Mesenchymal stem cell (in vitro differentiated cells and primary cell): Measurements from ENCODE around the gene LILRB1.

Experiments
- DNase-seq: peaks from one replicate; pipeline ENCODE4 v3.0.0-alpha.2; 2013
- H2AFZ ChIP-seq: one replicate; pipeline ENCODE4 v1.6.1; 2013; ENCODE audit warnings: low read depth, mild to moderate bottlenecking, control low read depth, inconsistent platforms, low read length, moderate library complexity
- H2AK5ac ChIP-seq: 2 replicates; pipeline ENCODE4 v1.6.1; 2013; ENCODE audit warnings: low read length, moderate library complexity, mild to moderate bottlenecking, inconsistent platforms; ENCODE audit not compliant: severe bottlenecking
- H2BK120ac ChIP-seq: one replicate; pipeline ENCODE4 v1.6.1; 2013; ENCODE audit warnings: low read depth, mild to moderate bottlenecking, inconsistent platforms, low read length, moderate library complexity
- H2BK12ac ChIP-seq, 2 experiments: one replicate each; pipeline ENCODE4 v1.6.1; 2013; ENCODE audit warnings: inconsistent platforms in 2 of 2, low read length in 2 of 2, mild to moderate bottlenecking in 2 of 2, moderate library complexity in 2 of 2, control low read depth in 1 of 2
- H2BK15ac ChIP-seq: one replicate; pipeline ENCODE4 v1.6.1; 2013; ENCODE audit warnings: mild to moderate bottlenecking, low read depth, inconsistent platforms; ENCODE audit not compliant: poor library complexity, severe bottlenecking
- H2BK5ac ChIP-seq: 2 replicates; pipeline ENCODE4 v1.6.1; 2013; ENCODE audit warnings: low read depth, mild to moderate bottlenecking, low read length, control low read depth, inconsistent platforms; ENCODE audit not compliant: poor library complexity, severe bottlenecking
- H3K14ac ChIP-seq, 2 experiments: one replicate each; pipeline ENCODE4 v1.6.1; 2013; ENCODE audit warnings: inconsistent platforms in 2 of 2, low read length in 2 of 2, control low read depth in 1 of 2, mild to moderate bottlenecking in 1 of 2, moderate library complexity in 1 of 2
- H3K18ac ChIP-seq, 2 experiments: one replicate each; pipeline ENCODE4 v1.6.1; 2013; ENCODE audit warnings: inconsistent platforms in 2 of 2, low read length in 2 of 2, control low read depth in 1 of 2, low read depth in 1 of 2, mild to moderate bottlenecking in 1 of 2
- H3K23ac ChIP-seq, 2 experiments: one replicate each; pipeline ENCODE4 v1.6.1; 2013; ENCODE audit warnings: inconsistent platforms in 2 of 2, low read length in 2 of 2, mild to moderate bottlenecking in 2 of 2, moderate library complexity in 2 of 2, control low read depth in 1 of 2
- H3K27ac ChIP-seq: 2 replicates; pipeline ENCODE4 v1.5.1; 2013; ENCODE audit warnings: mild to moderate bottlenecking, moderate library complexity, low read length, control low read depth, inconsistent platforms; ENCODE audit not compliant: poor library complexity, severe bottlenecking
- H3K27me3 ChIP-seq, 2 experiments: 2 replicates each; pipeline versions ENCODE4 v1.6.1 to v1.7.0; 2013; ENCODE audit warnings: low read length in 2 of 2, mild to moderate bottlenecking in 2 of 2, moderate library complexity in 2 of 2, control low read depth in 1 of 2, inconsistent platforms in 1 of 2; ENCODE audit not compliant: control insufficient read depth in 1 of 2, insufficient read depth in 1 of 2
- H3K36me3 ChIP-seq, 2 experiments: 2 replicates each; pipeline versions ENCODE4 v1.6.1 to v1.7.0; 2013; ENCODE audit warnings: low read length in 2 of 2, control low read depth in 1 of 2, inconsistent platforms in 1 of 2, low read depth in 1 of 2, mild to moderate bottlenecking in 1 of 2; ENCODE audit not compliant: insufficient read depth in 2 of 2, control insufficient read depth in 1 of 2
- H3K4ac ChIP-seq, 2 experiments: one replicate each; pipeline ENCODE4 v1.6.1; 2013; ENCODE audit warnings: inconsistent platforms in 2 of 2, low read length in 2 of 2, mild to moderate bottlenecking in 2 of 2, moderate library complexity in 2 of 2, control low read depth in 1 of 2, low read depth in 1 of 2
- H3K4me1 ChIP-seq: 2 replicates; pipeline ENCODE4 v1.6.1; 2013; ENCODE audit warnings: low read depth, low read length, control low read depth; ENCODE audit not compliant: control insufficient read depth, insufficient read depth
- H3K4me2 ChIP-seq: 2 replicates; pipeline ENCODE4 v1.6.1; 2013; ENCODE audit warnings: low read length, mild to moderate bottlenecking, inconsistent platforms; ENCODE audit not compliant: poor library complexity, severe bottlenecking
- H3K4me3 ChIP-seq, 2 experiments: 2 replicates each; pipeline versions ENCODE4 v1.5.1 to v1.7.0; 2013; ENCODE audit warnings: low read length in 2 of 2, mild to moderate bottlenecking in 2 of 2, control low read depth in 1 of 2, low read depth in 1 of 2; ENCODE audit not compliant: insufficient read depth in 1 of 2
- H3K79me1 ChIP-seq: replicated peaks from 2 replicates; pipeline ENCODE4 v1.6.1; 2013; ENCODE audit warnings: mild to moderate bottlenecking, control low read depth, low read length, inconsistent platforms; ENCODE audit not compliant: poor library complexity, severe bottlenecking
- H3K9ac ChIP-seq: 2 replicates; pipeline ENCODE4 v1.7.0; 2013; ENCODE audit warnings: mild to moderate bottlenecking, low read length, moderate library complexity
- H3K9me3 ChIP-seq: 2 replicates; pipeline ENCODE4 v1.7.0; 2013; ENCODE audit warnings: mild to moderate bottlenecking, low read length; ENCODE audit not compliant: control insufficient read depth
- H4K8ac ChIP-seq: one replicate; pipeline ENCODE4 v1.6.1; 2013; ENCODE audit warnings: inconsistent platforms, mild to moderate bottlenecking, low read length, moderate library complexity
- H4K91ac ChIP-seq: one replicate; pipeline ENCODE4 v1.6.1; 2013; ENCODE audit warnings: mild to moderate bottlenecking, low read length, inconsistent platforms
- WGBS: methylation state at CpG from one replicate; pipeline ENCODE4 v1.1.7; 2013; ENCODE audit warnings: mixed read lengths; 5-methylcytosine and 5-hydroxymethylcytosine counted together

Gene LILRB1

GRCh38 chr19:54653181-54653809 is 23.0 kb downstream of the LILRB1 start:
- Histone ChIP-seq H3K79me1 (no peaks in the 10 kb centered on the region), H3K18ac (no peak overlapping the region), H3K27ac (no peak overlapping the region), H3K36me3 (no peaks in the 10 kb centered on the region), H4K91ac (no peak overlapping the region), H3K4ac (no peak overlapping the region), H3K23ac (no peak overlapping the region), H3K9ac (no peak overlapping the region), H3K14ac (no peak overlapping the region), H2BK12ac (no peak overlapping the region), H2AK5ac (no peak overlapping the region), H3K4me3 (no peak overlapping the region), H3K27me3 (peaks cover 0 to 8% of the 10 kb centered on the region in 2 experiments), H2AFZ (no peak overlapping the region), H2BK15ac (no peak overlapping the region), H2BK5ac (no peak overlapping the region), H4K8ac (no peak overlapping the region), H2BK120ac (no peak overlapping the region), H3K4me1 (no peaks in the 10 kb centered on the region), H3K4me2 (no peak overlapping the region), H3K9me3 (no peaks in the 10 kb centered on the region)
- WGBS = 40% methylated on average over 3 of the region's 6 CpGs
- DNase-seq = peak; percentile 5

DNA sequence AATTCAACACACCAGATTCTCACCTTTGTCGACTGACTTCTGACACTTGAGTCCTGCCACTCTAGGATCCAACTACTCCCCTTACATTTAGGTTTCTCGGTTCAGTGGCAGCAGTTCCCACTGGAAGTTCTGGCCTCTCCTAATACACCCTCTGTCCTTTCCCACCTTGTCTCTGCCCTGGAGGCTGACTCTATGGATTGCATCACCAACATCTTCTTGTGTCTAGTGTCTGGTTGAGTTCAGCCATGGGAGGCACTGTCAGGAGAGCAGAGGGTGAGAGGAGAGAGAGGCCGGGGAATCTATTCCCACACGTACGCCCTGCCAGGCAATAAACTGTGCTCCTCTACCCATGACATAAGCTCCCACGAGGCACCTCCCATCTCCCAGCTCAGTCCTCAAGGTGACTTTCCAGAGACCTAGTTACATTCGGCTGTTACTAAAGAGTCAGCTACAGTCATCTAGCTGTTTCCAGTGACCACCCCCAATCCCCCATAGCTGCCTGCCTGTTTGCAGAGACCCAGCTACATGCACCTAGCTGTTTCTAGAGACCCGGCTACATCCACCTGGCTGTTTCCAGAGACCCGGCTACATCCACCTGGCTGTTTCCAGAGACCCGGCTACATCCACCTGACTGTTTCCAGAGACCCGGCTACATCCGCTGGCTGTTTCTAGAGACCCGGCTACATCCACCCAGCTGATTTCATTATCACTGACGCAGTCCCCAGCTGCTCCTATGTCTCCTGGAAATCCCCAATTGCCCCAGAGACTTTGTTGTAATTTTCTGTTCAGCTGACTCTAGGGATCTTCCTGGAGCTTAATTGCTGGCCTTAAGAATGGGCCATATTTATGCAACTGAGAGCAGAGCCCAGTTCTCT is 24.4 kb downstream of the LILRB1 start:
- no peak overlapping the region for H2AK5ac ChIP-seq
- no peak overlapping the region for H2BK5ac ChIP-seq
- no peak overlapping the region for H3K4ac ChIP-seq
- H3K79me1 ChIP-seq = no peaks in the 10 kb centered on the region
- no peak overlapping the region for H2AFZ ChIP-seq
- H2BK120ac ChIP-seq = no peak overlapping the region
- no peaks in the 10 kb centered on the region for H3K4me1 ChIP-seq
- no peak overlapping the region for H4K8ac ChIP-seq
- no peak overlapping the region for H3K4me3 ChIP-seq
- no peak overlapping the region for H4K91ac ChIP-seq
- no peak overlapping the region for H3K18ac ChIP-seq
- no peak overlapping the region for H3K4me2 ChIP-seq
- no peak for DNase-seq
- no peaks in the 10 kb centered on the region for H3K36me3 ChIP-seq
- H3K27me3 ChIP-seq = peaks cover 0 to 8% of the 10 kb centered on the region in 2 experiments
- H2BK15ac ChIP-seq = no peak overlapping the region
- WGBS = 76% methylated on average over 14 of the region's 14 CpGs
- no peak overlapping the region for H2BK12ac ChIP-seq
- H3K27ac ChIP-seq = no peak overlapping the region
- H3K14ac ChIP-seq = no peak overlapping the region
- H3K23ac ChIP-seq = no peak overlapping the region
- H3K9me3 ChIP-seq = no peaks in the 10 kb centered on the region
- H3K9ac ChIP-seq = no peak overlapping the region

- no peak overlapping the region for H2BK12ac ChIP-seq
- no peak overlapping the region for H3K18ac ChIP-seq
- H2AFZ ChIP-seq = no peak overlapping the region
- no peaks in the 10 kb centered on the region for H3K79me1 ChIP-seq
- no peak overlapping the region for H2BK15ac ChIP-seq
- no peak overlapping the region for H4K8ac ChIP-seq
- no peak overlapping the region for H3K9ac ChIP-seq
- no peaks in the 10 kb centered on the region for H3K9me3 ChIP-seq
- H4K91ac ChIP-seq = no peak overlapping the region
- H2BK120ac ChIP-seq = no peak overlapping the region
- H3K14ac ChIP-seq = no peak overlapping the region
- H3K27me3 ChIP-seq = no peaks in the 10 kb centered on the region
- H3K4me1 ChIP-seq = no peaks in the 10 kb centered on the region
- H2AK5ac ChIP-seq = no peak overlapping the region
- H3K27ac ChIP-seq = no peak overlapping the region
- H3K4ac ChIP-seq = no peak overlapping the region
- no peak overlapping the region for H2BK5ac ChIP-seq
- no peak overlapping the region for H3K4me3 ChIP-seq
- H3K4me2 ChIP-seq = no peak overlapping the region
- DNase-seq = no peak
- no peaks in the 10 kb centered on the region for H3K36me3 ChIP-seq
- no peak overlapping the region for H3K23ac ChIP-seq
- 84% methylated on average over 2 of the region's 6 CpGs for WGBS
Observed at GRCh38 chr19:54659300-54659699, 29.0 kb downstream of the LILRB1 start.

DNA sequence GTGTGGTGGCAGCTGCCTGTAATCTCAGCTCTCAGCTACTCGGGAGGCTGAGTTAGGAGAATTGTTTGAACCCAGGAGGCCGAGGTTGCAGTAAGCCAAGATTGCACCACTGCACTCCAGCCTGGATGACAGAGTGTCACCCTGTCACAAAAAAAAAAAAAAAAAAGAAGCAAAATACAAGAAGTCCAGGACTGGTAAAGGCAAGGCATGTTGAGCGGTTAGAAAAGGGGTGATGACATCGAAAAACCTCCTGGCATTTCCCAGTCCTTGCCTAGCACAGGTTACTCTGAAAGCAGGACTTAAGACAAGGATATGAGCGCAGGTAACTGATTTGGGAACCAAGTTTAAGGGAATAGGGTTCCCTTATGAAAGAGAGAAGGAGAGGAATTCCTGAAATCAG is 30.0 kb downstream of the LILRB1 start:
- no peak for DNase-seq
- H2AK5ac ChIP-seq = no peak overlapping the region
- no peaks in the 10 kb centered on the region for H3K9me3 ChIP-seq
- H3K27ac ChIP-seq = no peak overlapping the region
- H3K4me3 ChIP-seq = no peak overlapping the region
- no peaks in the 10 kb centered on the region for H3K79me1 ChIP-seq
- WGBS = 72% methylated on average over 3 of the region's 5 CpGs
- no peak overlapping the region for H2BK120ac ChIP-seq
- no peaks in the 10 kb centered on the region for H3K27me3 ChIP-seq
- no peaks in the 10 kb centered on the region for H3K4me1 ChIP-seq
- H3K14ac ChIP-seq = no peak overlapping the region
- H2BK15ac ChIP-seq = no peak overlapping the region
- H3K18ac ChIP-seq = no peak overlapping the region
- no peak overlapping the region for H2BK5ac ChIP-seq
- no peak overlapping the region for H4K91ac ChIP-seq
- no peak overlapping the region for H2AFZ ChIP-seq
- H4K8ac ChIP-seq = no peak overlapping the region
- no peaks in the 10 kb centered on the region for H3K36me3 ChIP-seq
- H2BK12ac ChIP-seq = no peak overlapping the region
- no peak overlapping the region for H3K9ac ChIP-seq
- H3K23ac ChIP-seq = no peak overlapping the region
- H3K4me2 ChIP-seq = no peak overlapping the region
- H3K4ac ChIP-seq = no peak overlapping the region
